HL-60 (cell line): ENCODE results near the gene HPGD.

Experiments
- DNase-seq, 2 experiments: peaks; one replicate each; pipeline ENCODE4 v3.0.0-alpha.2; 2010 to 2020; ENCODE audit warnings: low read depth in 1 of 2, low spot score in 1 of 2
- H3K27ac ChIP-seq: fragments of 250-450 bp; sonication (Bioruptor Pico); replicated peaks from 2 replicates; pipeline ENCODE4 v1.5.1; 2020; ENCODE audit warnings: mild to moderate bottlenecking, moderate library complexity
- H3K27me3 ChIP-seq: fragments of 250-450 bp; sonication (Bioruptor Pico); 2 replicates; pipeline ENCODE4 v1.5.1; 2021; ENCODE audit warnings: mild to moderate bottlenecking, moderate library complexity; ENCODE audit not compliant: insufficient read depth, poor library complexity, severe bottlenecking
- H3K4me3 ChIP-seq: replicated peaks from 2 replicates; pipeline ENCODE4 v1.5.1; 2011; ENCODE audit warnings: mild to moderate bottlenecking, control low read depth, low read length; ENCODE audit not compliant: insufficient read depth
- CTCF ChIP-seq: IDR thresholded peaks from one replicate; pipeline ENCODE4 v1.5.1; 2011; ENCODE audit warnings: low read length, control low read depth, inconsistent platforms; ENCODE audit not compliant: insufficient read depth
- GABPA ChIP-seq: IDR thresholded peaks from 2 replicates; pipeline ENCODE4 v1.6.1; 2012; ENCODE audit warnings: low read depth
- POLR2AphosphoS5 ChIP-seq: IDR thresholded peaks from 2 replicates; pipeline ENCODE4 v1.6.1; 2012; ENCODE audit warnings: low read depth
- REST ChIP-seq: IDR thresholded peaks from 2 replicates; pipeline ENCODE4 v1.6.1; 2012; ENCODE audit warnings: low read depth; ENCODE audit not compliant: insufficient replicate concordance
- SPI1 ChIP-seq: IDR thresholded peaks from 2 replicates; pipeline ENCODE4 v1.6.1; 2012; ENCODE audit warnings: low read depth, mild to moderate bottlenecking, borderline replicate concordance
- long read RNA-seq: library from polyadenylated mRNA; unstranded; transcript quantifications from one replicate; pipeline ENCODE4 v2.0.0, GENCODE V29; 2020

Gene HPGD
- long read RNA-seq, partial matches to known transcripts: 0 of 1 reads
- long read RNA-seq, other reads (novel, unspliced or antisense): 1 of 1 reads

GRCh38 chr4:174522183-174523024 lies at the start of gene HPGD:
TSS of gene HPGD (minus strand) at chr4:174522488. CDS start at chr4:174522451, 37 bp downstream.
- DNase-seq: peak; percentile 5 to 41
- Histone ChIP-seq H3K27me3 (no peaks in the 10 kb centered on the region), H3K27ac (no peak within 1 kb of the TSS), H3K4me3 (peak within 1 kb of the TSS; percentile 54)
- TF ChIP-seq REST: no peak
- no peak for TF ChIP-seq CTCF
- TF ChIP-seq GABPA: no peak
- no peak for TF ChIP-seq POLR2AphosphoS5

GRCh38 chr4:174564529-174564928 lies 42.2 kb upstream of the HPGD start:
- Histone ChIP-seq H3K27ac (no peak overlapping the region), H3K27me3 (no peaks in the 10 kb centered on the region), H3K4me3 (no peak overlapping the region)
- TF ChIP-seq SPI1 (no peak), REST (no peak), CTCF (no peak), POLR2AphosphoS5 (no peak), GABPA (no peak)
- DNase-seq: no peak

GRCh38 chr4:174563399-174563798 lies 41.1 kb upstream of the HPGD start:
- Histone ChIP-seq H3K27ac (no peak overlapping the region), H3K27me3 (no peaks in the 10 kb centered on the region), H3K4me3 (no peak overlapping the region)
- no peak for DNase-seq
- TF ChIP-seq CTCF (no peak), POLR2AphosphoS5 (no peak), SPI1 (no peak), GABPA (no peak), REST (no peak)
